Measurements from ENCODE around the gene SEH1L. TPM values are rescaled to one million over a fixed set of nuclear protein-coding genes. Genes with fewer than 3 reads are reported as not detected.
"Not testable (repeated sequence)": the region's sequence is repeated elsewhere in the genome, so short reads cannot be mapped to it uniquely, and the experiment has no call there.

SEH1L gene
- polyA plus RNA-seq, 4 donors, result 24.7 to 46.6 (median 40.9) TPM

DNA sequence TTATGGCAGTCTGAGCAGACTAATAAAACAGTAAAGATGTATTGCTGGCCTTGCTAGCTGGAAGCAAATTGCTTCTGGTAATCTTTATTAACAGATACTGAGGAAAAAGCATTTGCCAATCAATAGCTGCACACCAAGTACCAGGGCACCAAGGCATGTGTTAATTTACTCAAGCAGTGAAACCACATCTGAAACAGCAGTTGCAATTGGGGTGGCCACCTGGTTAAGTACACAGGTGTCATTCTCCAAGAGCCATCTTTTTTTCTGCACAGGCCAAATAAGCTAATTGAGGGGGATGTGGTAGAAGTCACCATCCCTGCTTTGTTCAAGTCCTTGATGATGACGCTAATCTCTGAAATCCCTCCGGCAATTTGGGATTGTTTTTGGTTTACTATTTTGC is 8.6 kb upstream of the SEH1L start:
- no peak for DNase-seq (ENCODE audit: low read depth in 4 of 4, low spot score in 3 of 4)

DNA sequence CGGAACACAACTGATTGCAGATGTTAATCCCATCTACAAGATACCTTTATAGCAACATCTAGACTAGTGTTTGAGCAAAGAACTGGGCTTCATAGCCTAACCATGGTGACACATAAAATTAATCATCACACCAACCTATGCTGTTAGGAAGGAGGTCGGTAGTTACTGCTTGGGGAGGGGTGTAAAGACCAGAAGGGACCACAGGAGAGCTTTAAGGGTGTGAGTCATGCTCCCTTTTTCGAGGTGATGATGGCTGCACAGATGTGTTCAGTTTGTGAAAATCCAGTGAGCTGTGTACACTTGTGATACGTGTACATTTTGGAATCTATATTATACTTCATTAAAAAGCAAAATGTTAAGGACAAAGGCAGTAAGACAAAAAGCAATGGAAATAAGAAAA is 4.6 kb upstream of the SEH1L start:
- DNase-seq (ENCODE audit: low read depth in 4 of 4, low spot score in 3 of 4), result no peak

DNA sequence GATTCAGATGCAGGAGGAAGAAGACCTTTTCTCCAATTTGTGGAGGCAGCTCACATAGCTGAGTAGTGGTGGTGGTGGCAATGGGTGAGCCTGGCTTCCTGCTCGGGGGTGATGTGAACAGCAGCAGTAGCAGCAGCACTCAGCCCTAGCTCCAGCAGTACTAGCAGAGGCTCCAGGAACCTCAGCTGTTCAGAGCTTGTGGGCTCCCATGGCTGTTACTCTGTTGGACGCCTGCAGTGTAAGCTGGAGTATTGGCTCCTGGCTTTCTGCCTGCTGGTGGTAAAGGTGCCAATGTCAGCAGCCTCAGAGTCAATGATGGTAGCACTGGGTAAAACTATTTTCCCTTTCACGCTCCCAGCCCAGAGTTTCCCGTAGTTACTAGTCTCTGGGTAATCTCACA is 3.1 kb upstream of the SEH1L start:
- DNase-seq (ENCODE audit: low read depth in 4 of 4, low spot score in 3 of 4), result no peak

DNA sequence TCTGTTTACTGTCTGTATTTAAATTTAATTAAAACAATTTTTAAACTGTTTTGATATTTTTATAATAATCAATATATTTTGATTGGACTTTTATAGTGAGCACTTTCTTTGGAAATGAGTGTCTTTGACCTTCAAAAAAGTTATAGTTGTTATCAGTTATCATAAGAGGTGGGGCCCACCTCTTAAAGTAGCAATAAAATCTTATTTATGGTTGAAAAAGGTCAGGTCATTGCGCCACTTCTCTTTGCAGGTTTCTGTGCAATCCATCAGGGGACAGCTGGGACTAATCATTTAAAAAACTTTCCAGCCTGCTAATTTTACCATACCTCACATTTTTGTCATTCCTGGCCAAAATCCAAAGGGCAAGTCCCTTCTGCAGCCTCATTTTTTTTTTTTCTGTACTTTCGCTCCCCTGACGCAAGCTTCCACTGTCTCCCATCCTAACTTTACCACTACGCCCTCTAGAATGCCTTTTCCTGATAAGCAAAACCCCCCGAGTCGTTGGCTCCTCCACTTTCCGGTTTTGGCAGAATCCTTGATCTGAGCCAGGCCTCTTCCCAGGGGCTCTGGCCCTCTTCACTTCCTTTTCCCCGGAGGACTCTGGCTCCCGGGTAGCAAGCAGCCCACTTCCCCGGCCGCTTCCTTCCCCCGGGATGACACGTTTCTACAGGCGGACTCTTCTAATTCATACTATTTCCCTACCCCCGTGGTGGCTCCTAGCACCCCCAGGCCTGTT is 1.1 kb upstream of the SEH1L start:
- peak; percentile 28 to 54 (median 41) for DNase-seq (ENCODE audit: low read depth in 4 of 4, low spot score in 3 of 4)

DNA sequence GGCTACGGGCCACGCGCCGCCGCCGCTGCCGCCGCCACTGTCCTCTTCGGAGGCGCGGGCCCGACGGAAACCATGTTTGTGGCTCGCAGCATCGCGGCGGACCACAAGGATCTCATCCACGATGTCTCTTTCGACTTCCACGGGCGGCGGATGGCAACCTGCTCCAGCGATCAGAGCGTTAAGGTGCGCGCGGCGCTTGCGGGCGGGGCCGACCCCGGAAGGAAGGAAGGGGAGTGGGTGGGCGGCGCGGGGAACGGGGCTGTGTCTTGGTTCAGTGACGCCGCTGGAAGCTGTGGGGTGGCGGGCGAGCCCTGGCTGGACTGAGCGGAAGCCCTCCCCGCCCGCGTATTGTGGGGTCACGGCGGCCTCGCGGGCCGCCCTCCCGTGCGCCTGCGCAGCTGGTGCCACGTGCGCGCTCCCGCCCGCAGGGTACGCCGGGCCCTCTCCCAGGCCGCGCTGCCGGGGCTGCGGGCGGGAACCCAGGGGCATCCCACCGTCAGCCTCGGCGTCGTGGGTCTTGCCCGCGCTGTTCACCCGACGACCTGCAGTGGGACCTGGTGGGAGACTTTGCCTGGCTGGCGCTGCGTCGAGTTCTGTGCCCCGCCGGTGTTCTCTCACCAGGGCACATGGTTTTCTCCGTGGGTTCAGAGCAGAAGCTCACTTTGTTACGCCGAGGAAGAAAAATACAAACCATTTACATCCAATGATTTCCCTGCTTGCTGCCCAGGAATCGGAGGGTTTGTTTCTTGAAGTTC is 416 bp downstream of the SEH1L start:
- DNase-seq (ENCODE audit: low read depth in 4 of 4, low spot score in 3 of 4), result peak; percentile 73 to 83 (median 75)

DNA sequence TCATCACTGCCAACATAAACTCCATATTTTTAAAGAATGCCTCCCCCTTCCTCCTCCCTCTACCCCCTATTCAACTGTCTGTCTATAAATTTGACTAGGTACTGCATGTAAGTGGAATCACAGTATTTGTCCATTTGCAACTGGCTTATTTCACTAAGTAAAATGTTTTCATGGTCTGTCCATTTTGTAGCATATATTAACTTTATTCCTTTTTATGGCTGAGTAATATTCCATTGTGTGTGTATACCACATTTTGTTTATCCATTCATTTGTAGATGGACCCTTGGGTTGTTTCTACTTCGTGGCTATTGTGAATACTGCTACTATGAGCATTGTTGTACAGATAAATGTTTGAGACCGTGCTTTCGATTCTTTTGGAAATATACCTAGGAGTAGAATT is 10.7 kb downstream of the SEH1L start:
- DNase-seq (ENCODE audit: low read depth in 4 of 4, low spot score in 3 of 4), result no peak

DNA sequence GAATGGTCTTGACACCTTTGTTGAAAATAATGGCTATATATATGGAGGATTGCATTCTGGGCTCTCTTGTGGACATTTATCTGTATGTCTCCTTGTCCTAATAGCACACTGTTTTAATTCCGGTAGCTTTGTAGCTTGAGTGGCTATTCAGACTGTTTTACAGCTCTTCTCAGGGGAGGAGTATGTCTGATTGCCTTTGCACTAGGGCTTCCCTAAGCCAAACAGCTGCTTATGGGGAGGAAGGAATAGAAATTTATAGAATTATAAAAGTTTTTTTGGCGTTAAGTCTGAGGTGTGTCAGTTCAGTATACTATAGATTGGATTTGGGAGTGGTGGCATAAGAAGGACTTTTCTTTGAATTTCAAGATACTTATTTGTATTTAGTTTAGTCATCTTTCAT is 12.6 kb downstream of the SEH1L start:
- no peak for DNase-seq (ENCODE audit: low read depth in 4 of 4, low spot score in 3 of 4)

DNA sequence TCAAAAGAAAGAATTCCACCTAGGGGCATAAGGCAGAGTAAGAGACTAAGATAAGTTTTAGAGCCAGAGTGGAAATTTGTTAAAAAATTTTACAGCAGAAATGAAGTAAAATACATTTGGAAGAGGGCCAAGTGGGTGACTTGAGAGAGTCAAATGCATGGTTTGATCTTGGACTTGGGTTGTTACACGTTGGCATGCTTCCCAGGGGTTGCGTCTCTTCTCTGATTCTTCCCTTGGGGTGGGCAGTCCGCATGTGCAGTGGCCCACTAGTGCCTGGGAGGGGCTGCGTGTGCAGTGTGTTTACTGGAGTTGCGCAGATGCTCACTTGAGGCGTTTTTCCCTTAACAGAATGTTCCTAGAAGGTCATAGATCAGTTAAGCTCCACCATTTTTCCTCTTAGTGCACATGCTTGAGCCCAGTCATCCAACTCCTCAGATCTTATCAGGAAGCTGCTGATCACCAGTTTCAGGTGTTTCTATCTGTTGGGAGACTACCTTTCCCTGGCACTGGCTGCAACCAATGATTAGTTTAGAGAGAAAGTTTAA is 13.1 kb downstream of the SEH1L start:
- DNase-seq (ENCODE audit: low read depth in 4 of 4, low spot score in 3 of 4), result no peak

DNA sequence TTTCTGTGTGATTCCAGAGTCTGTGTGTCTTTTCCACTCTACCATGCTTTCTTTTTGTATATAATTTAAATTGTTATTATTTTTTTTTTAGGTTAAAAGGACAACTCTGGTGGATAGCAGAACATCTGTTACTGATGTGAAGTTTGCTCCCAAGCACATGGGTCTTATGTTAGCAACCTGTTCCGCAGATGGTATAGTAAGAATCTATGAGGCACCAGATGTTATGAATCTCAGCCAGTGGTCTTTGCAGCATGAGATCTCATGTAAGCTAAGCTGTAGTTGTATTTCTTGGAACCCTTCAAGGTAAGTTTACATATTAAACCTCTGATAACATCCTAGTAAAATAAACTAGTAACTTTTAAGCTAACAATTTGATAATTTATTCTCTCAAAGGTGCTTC is 15.3 kb downstream of the SEH1L start:
- no peak for DNase-seq (ENCODE audit: low read depth in 4 of 4, low spot score in 3 of 4)

DNA sequence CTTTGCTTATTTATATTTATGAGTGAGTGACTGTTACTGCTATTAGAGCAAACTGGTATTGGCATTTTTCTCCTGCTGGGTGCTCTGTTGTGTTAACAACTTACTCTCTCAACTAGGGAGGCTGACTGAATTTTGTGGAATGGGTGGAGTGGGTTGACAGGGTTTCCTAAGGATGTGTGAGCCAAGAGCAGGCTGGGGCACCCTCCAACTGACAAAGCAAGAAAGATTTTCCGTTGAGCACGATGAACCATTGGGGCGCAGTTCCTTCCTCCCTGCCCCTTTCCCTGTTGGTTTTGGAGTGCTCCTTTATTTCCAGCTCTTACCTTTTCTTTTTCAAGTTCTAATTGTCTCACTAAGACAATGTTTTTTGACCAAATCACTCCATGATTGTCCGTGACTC is 20.3 kb downstream of the SEH1L start:
- no peak for DNase-seq (ENCODE audit: low read depth in 4 of 4, low spot score in 3 of 4)

DNA sequence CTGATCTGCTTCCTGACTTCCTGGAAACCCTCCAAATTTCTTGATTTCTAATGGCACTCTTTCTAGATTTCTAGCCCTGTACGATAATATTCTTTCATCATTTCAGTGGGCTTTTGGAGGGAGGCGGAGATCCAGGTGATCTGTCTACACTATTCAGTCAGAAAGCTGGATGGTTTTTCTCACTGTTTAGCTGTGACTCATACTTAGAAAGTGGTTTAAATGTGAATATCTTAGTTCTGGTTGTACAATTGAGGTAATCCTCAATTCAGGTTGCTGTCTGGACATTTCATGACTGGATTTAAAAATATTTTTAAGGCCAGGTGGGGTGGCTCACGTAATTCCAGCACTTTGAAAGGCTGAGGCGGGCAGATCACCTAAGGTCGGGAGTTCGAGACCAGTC is 20.8 kb downstream of the SEH1L start:
- no peak for DNase-seq (ENCODE audit: low read depth in 4 of 4, low spot score in 3 of 4)

DNA sequence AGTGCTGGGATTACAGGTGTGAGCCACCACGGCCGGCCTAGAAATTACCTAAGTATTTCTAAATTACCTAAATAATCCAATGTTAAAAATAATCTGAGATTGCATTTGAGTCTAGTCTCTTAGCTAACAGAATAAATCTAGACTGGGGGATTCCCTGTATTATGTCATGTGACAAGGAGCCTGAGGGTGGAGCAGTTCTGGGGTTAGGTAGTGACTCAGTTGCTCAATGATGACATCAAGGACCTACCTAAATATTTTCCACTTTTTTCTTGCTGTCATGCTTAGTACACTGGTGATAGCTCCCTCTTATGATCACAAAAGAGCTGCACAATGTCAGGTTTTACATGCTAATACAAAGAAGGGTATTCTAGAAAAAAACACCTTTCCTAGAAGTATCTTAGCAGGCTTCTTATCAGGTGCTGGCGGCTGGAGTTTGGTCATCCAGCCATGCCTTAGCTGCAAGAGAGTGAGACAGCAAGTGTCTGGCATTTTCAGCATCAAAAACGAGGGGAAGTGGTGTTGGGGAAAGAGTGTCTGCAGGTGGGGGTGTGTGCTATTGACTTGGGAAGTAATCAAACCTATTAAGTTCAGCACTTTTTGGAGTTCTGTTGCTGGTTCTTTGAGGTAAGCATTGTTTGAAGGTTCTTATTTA is 25.9 kb downstream of the SEH1L start:
- DNase-seq (ENCODE audit: low read depth in 4 of 4, low spot score in 3 of 4), result no peak

DNA sequence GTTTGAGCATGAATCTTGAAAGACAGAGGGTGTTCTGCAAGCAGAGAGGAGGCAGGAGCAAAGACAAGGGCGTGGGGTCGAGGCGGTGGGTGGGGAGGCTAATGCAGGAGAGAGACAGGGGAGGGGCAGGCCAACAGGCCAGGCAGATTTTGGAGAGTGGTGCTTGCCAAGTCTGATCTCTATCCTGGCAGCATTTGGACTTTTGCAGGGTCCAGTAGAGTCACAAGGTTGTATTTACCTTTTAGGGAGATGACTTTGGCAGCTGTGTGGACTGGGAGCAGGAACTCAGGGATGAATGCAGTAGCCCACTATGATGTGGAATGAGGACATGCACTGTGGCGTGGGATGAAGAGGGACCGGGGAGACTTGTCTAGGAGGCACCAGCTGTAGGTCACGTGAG is 27.7 kb downstream of the SEH1L start:
- DNase-seq (ENCODE audit: low read depth in 4 of 4, low spot score in 3 of 4), result no peak

DNA sequence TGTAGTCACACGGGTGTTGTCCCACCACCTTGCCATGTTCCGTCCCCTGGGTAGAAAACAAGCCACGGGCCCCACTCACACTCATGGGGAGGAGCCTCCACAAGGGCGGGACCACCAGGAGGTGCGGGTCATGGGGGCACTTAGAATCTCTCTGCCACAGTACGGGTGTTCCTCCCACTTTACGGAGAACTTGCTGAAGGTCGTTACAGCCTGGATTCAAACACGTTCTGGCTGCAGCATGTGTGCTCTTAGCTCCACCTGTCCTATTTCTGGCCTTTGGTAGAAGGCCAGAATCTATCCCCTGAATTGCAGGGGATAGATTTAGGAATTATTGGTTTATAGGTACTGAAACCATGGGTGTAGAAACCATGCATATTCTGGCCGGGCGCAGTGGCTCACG is 28.5 kb downstream of the SEH1L start:
- DNase-seq (ENCODE audit: low read depth in 4 of 4, low spot score in 3 of 4), result no peak

DNA sequence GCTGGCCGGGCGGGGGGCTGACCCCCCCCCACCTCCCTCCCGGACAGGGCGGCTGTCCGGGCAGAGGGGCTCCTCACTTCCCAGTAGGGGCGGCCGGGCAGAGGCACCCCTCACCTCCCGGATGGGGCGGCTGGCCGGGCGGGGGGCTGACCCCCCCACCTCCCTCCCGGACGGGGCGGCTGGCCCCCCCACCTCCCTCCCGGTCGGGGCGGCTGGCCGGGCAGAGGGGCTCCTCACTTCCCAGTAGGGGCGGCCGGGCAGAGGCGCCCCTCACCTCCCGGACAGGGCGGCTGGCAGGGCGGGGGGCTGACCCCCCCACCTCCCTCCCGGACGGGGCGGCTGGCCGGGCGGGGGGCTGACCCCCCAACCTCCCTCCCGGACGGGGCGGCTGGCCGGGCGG is 32.3 kb downstream of the SEH1L start:
- not testable (repeated sequence) for DNase-seq (ENCODE audit: low read depth in 4 of 4, low spot score in 3 of 4)

DNA sequence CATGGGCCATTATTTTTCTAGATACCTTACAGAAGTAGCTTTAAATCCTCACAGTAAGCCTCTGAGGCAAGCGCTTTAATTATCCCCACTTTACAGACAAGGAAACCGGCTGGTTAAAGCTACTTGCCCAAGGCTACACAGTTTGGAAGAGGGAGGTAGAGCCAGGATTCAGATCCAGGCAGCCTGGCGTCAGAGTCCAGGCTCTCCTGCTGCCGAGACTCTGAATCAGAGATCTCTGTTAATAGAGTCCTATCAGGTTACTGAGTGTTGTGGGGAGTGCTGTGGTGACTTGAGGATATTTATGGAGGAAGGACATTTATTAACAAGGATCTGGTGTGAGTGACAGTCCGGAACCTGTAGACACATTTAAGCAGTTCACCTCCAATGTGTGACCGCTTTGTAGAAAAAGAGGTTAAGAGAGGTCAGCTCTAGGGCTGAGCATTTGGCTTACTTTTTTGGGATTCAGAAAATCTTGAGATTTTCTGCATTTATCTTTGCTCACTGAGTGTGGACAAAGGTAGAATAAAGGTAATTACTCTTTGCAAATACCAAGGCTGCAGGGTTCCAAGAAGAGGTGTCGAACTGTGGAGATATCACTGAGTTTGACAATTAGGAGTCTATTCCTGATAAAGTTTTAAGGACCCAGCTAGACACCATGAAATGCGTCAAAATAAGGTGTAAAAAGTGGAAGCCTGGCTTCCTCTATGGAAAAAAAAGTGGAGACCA is 41.7 kb downstream of the SEH1L start:
- no peak for DNase-seq (ENCODE audit: low read depth in 4 of 4, low spot score in 3 of 4)

DNA sequence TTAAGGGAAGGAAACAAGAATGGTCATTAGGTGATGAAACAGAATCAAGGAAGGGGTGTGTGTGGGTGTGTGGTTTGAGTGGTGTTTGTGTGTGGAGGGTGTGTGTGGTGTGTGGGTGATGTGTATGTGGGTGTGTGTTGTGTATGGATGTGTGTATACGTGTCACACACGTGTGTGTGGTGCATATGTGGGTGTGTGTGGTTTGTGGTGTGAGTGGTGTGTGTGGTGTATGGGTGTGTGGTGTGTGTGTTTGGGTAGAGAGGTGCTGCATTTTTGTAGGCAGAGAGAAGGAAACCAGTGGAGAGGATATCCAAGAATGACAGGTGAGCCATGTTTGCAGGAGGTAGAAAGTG is 42.3 kb downstream of the SEH1L start:
- DNase-seq (ENCODE audit: low read depth in 4 of 4, low spot score in 3 of 4), result no peak

DNA sequence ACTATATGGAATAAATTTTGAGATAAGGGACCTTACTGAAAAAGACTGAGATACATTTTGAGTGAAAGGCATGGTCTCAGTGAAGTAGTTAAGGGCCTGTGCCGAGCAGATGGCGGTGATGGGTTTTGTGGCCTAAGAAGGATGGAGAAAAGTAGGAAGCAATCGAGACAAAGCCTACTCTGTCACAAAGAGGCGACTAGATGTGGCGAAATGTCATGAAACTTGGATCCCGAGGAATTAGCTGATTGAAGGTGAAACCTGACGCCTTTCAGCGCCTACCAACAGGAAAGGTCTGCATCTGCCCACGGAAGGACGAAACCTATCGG is 42.8 kb downstream of the SEH1L start:
- DNase-seq (ENCODE audit: low read depth in 4 of 4, low spot score in 3 of 4), result peak in 1 of 4 donors; percentile 32

DNA sequence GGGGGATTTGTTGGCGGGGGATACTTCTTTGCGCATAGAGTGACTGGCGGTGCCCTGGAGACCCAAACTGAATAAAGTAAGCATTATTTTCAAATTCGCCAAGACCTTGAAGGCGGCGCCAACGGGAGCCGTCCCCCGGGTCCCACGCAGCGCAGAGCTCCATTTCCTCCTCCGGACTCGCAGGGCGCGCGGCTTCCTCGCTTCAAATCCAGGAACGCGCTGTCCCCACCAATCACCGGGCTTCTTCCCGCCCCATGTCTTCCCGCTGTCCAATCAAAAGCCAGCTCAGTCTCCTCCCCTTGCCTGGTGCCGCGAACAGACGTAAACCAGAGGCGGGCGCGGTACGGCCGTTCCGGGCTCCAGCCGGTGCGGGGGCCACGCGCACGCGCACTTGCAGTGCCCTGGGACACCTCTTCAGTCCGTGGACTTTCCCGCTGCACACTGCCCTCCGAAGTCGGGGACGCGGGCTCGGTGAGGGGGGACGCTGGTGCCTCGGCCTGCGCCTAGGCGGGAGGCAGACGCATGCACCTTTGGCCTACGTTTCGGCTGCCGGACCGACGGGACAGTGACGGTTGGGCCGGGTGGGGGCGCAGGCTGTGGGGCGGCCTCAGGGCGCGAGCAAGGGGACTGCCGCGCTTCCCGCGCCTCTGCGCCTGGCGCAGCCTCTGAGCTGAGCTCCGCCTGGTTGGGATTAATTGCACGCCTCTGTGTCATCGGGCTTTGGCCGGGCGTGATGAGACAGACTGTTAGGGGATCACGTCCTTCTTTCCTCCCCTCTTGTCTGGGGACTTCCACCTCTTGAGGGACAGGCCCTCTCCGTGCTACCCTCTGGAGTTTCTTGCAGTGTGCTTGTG is 43.4 kb downstream of the SEH1L start, which contains the start of gene CEP192:
CEP192 (plus strand) TSS at position 396 of the 854 bp plus-strand sequence. CDS start 8,063 bp downstream, outside the sequence.
- DNase-seq (ENCODE audit: low read depth in 4 of 4, low spot score in 3 of 4), result peak; percentile 92 to 97 (median 95)

DNA sequence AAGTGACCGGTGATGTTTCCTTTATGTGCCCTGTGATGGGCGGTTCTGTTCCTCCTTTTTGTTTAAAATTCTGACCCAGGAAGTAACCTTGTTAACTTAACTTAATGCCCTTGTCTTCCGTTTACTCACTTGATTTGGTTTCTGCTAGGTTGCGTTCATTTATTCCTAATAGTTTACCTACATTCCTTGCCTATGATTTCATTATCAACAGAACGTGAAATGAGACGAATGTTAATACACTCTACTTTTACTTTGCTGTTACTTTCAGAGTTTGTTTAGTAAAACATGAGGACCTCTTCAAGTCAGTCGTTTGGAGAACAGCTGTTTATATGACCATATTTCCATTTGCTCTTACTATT is 44.0 kb downstream of the SEH1L start:
- DNase-seq (ENCODE audit: low read depth in 4 of 4, low spot score in 3 of 4), result no peak
